ENCODE data around the gene ENTREP1.
A peak's percentile ranks its signal among the peaks of the same experiment; 100 is the strongest.

ENTREP1 gene

DNA sequence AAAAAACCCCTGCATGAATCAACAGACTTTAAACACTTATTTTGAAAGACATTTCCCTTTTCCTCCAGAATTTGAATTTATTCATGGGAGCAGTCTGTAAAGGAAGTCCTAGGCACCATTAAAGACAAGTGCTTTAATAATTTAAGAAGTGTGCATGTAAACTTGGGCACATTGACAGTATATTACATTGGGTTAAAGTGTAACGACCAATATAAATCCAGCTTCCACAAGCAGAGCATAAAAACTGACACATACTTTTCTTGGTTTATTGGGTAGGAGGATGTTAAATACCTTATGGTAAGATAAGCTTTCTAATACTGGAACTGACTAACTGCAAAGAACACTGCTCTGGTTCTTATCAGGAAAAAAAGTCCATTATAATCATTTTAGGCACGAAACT is 1.2 kb upstream of the ENTREP1 start:
- no peak for DNase-seq

DNA sequence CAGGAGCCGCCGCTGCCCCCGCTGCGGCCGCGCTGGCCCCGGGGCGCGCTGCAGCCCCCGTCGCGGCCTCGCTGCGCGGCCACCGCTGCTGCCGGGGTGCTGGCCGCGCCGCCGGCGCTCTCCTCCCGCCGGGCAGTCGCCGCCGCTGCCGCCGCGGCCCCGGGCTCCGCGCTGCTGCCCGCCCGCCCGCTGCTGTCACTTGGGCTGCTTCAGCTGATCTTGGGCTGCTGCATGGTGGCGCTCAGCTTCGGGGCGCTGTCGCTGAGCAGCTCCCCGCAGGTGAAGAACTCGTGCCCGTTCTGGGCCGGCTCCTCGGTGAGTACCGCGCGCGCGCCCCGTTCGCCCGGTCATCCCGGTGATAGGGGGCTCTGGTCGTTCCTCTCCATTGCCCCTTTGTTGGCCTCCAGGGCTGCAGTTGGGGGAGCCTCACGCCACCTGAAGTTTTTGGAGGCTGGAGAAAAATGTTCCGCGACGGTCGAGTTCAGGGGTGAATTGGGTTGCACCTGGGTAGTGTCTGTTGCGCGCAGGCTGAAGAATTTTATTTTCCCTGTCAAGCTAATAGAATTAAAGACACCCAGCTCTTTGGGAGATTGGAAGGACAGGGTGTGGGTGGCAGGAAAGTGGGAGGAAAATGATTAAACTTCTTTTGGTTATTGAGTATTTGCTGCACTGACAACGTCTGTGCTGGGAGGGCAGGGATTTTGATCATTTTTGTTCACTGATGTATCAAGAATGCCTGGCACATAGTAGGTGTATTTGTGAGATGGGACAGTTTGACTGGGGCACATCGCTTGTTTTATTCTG is 596 bp downstream of the ENTREP1 start:
- DNase-seq: no peak

DNA sequence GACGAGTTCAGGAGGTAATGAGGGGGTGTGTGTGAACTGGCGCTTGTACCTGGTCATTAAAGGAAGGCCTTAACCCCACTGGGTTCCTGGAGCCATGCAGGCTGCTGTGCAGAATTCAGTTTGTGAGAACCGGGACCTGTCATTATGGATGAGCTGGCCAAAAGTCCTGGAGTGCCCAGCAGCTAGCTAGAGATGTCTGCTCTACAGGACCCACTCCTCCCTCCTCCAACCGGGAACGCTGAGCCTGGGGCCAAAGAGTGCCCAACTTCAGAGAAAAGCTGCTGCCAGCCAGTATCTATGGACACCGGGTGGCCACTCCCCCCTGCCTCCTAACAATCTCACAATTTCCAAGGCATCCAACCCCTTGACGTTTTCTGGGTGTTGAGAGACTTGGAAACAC is 1.2 kb downstream of the ENTREP1 start:
- DNase-seq: peak; percentile 36

DNA sequence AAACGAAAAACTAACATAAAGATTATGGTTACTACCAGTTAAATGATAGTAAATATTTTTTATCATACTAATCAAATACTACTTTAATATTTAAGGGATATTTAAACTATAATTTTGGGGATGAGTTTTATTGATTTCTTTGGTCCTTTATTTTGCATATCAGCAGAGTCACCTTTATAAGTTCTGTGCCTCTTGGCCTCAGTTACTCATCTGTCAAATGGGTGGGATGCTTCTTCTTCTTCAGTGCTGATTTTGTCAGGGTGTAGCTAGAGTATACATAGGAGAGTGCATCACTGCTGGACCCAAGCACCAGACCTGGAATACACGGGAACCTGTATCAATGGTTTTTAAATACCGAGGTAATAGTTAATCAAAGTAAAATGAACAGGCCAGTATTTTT is 5.6 kb downstream of the ENTREP1 start:
- DNase-seq: no peak

DNA sequence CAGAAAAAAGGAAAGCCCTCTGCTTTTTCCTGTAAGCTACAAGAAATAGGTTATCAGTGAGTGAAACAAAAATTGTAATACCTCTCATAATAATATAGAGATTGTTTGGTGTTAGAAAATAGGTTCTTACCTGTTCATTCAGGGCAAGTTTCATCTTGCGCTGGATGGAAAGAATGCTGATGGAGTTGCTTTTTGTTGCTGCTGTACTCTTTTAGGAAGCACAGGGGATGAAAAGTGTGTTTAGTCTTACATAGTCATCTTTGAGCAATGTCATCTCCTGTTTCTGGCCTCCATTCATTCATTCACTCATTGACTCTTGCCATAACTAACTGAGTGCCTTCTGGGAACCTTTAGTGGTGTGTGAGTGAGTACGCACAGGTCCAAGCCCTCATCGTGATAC is 6.4 kb downstream of the ENTREP1 start:
- no peak for DNase-seq

DNA sequence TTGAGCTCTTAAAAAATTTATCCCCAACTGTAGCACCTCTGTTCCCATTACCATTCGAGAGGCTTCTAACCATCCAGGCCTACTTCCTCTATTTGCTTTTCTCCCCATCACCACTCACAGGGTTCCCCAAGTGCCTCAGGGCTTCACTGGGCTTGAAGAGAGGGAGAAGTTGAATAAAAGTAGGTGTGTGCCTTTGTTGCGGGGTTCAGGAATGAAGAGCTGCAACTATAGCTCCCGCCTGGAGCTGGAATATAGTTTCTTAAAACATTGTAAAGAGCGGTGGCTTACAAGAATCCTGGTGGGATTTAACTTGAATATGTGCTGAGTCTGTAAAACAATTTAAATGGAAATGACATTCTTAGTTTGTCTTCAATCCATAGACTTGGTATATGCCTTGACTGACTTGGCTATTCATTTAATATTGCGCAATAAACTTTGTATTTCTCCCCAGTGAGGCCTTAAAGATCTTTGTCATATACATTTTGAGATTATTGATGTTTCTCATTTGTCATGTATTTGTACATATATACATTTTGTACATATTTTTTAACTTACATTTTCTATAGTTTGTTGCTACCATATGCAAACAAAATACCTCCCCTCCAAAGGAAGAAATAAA is 7.2 kb downstream of the ENTREP1 start:
- DNase-seq: no peak

DNA sequence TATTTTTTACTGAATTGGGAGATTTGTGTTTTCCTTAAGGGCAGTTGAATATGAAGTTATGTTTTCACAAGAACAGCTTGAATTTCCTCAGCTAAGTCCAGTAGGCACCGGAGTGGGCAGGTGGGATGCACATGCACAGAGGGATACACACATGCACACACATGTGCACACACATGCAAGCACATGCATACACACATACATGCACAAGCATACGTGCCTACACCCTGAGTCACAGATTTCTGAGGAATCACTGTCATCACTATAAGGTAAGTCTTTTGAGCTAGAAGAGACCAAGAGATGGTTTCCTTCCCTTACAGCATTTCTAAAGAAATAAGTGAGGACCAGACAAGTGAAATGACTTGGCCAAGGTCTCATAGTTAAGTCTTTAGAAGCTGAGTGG is 8.7 kb downstream of the ENTREP1 start:
- DNase-seq: no peak

DNA sequence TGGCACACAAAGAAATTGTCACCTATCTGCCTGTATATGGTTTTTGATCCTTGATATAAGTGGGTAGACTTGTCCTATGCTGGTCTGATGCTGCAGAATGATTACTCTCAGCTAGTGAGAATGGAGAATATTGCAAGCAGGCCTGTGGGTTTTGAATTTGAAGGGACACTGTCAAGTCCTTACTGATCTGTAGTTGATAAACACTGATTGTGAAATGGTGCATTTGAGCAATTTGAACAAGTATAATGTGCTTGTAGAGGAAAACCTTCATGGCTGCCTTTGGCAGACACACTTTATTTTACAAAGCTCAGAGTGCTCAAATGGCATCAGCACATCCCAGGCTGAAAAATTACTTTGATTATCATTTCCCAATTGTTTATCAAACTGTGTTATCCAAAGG is 9.3 kb downstream of the ENTREP1 start:
- DNase-seq: no peak

DNA sequence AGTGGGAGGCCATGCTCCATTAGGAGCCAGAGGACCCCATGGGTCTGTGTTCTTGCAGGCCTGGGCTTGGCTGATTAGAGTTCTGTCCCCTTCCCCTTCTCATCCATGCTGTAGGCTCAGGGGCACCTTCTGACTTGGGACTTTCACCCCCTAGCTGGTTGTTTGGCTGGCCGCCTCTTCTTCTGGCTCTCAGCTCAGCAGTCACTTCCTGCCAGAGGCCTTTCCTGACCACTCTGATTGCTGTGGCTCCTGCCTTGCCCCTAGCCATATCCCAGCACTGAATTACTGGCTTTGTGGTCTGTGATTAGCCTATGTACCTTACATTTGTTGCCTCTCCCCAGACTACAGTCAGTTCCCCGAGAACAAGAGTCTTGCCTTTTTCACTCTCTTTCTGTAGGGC is 14.6 kb downstream of the ENTREP1 start:
- DNase-seq: no peak

DNA sequence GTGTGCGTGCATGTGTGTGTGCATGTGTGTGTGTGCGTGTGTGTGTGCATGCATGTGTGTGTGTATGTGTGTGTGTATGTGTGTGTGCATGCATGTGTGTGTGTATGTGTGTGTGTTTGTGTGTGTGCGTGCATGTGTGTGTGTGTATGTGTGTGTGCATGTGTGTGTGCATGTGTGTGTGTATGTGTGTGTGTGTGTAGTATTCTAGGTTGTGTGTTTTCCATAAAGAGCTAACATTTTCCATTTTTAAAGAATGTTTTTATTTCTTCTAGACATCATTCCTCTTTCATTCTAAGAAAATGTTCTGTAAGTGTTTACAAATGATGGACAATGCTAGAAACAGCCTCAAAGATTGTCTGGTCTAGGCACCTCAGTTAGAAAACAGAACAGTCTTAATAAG is 15.6 kb downstream of the ENTREP1 start:
- no peak for DNase-seq

DNA sequence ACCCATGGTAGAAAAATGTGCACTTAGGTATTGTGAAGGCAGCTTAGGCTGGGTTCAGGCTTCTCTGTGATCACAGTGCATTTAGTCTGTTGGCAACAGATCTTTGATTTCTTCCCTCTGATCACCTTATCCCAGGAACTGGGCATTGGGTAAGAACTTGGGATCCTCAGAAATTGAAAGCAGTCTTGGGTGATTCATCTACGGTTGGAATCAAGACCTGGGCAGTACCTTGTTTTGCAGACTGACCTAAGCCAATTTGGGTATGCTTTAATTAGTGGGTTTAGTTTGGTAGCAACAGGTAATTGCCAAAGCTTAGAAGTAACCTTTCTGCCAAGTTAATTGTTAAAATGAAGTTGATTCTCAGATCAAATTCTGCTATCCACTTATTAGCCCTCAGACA is 17.8 kb downstream of the ENTREP1 start:
- no peak for DNase-seq

DNA sequence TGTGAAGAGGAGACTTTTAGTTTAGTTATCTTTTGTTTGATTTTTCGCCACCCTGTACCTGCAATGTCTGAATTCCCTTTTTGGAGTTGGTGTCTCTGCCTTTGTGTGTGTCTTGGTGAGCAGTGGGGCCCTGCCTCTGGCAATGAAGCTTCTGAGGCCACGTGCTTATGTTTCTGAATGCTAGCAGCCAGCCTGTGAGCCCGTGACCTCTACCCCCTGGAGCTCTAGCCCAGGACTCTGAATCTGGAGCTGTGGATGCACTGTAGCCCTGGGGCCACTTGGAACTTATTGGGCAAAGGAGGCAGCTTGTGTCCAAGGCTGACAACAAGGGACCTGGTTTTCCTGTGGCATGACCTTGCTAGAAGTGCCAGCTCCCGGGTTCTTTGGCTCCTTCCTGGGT is 19.4 kb downstream of the ENTREP1 start:
- no peak for DNase-seq

DNA sequence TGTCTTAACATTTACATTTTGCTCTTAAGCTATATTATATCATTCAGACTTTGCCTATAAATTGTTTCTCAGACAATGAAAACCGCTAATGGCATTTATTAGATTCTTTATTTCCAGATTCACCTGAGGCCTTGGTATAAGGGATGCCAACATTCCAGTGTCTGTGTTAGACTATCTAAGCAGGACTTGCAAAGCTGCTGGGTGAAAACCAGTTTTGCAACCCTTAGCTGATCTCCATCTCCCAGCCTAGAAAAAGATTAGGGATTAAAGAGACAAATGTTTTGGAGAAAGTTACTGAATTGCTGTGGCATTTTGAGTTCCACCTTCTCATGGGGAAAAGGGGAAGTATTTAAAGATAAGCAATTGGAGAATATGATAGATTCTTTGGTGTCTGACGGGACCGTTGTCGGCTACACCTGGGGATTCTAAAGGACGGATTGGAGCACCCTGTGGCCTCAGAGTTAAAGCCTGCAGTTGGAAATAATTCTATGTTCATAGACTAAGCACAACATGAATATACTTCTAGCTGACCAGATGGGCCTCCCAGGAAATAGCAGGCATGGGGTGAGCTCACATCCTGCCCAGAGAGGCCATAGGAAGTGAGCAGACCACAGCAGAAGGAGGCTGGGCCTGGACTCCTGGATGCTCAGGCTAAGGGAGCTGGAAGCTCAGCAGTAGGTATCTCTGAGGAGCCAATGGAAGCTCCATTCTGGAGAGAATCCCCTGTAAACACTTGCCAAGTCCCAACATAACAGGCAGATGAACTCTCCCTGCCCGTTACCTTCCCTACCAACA is 21.8 kb downstream of the ENTREP1 start:
- no peak for DNase-seq

DNA sequence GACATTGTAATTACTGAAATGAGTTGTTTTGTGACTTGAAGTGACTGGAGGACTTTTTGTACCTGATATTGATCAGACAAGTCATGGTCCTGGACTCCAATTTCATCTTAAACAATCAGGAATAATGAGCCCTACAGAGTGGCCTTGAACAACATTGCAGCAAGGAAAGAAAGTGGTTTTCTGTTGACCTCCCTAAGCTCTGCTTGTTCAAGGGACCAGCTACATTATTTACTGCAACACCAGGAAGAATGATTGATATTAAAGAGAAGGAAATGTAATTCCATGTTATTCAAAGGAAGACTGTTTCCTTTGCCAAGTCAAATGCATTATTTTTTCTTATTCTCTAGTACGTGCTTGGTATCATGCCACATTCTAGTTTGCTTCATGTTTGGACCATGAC is 22.6 kb downstream of the ENTREP1 start:
- DNase-seq: no peak

DNA sequence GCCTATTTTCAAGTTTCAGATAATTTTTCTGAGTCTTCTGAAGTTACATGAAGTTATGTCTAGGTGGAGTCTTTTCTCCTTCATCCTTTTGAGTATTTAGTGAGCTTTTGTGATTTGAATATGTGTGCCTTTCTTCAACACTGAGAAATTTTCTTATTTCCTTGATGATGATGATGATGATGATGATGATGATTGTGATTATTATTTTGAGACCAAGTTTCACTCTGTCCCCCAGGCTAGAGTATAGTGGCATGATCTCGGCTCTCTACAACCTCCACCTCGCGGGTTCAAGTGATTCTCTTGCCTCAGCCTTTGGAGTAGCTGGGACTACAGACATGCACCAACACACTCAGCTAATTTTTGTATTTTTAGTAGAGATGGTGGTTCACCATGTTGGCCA is 26.2 kb downstream of the ENTREP1 start:
- no peak for DNase-seq

DNA sequence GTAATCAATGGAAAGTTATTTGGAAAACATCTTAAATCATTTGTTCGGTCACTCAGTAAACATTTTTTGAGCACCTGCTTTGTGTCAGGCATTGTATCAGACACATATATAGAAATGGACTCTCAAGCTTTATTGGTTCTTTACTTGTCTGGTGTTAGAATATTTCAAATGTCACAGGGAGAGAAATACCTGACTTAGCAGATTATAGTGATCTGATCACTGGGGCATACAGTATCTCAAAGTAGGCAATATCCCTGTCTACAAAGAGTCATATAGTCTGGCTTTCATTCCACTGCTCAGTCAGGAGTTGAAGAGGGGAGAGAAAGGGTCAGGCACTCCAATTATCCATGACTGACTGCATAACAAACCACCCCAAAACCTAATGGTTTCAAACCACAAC is 30.2 kb downstream of the ENTREP1 start:
- no peak for DNase-seq

DNA sequence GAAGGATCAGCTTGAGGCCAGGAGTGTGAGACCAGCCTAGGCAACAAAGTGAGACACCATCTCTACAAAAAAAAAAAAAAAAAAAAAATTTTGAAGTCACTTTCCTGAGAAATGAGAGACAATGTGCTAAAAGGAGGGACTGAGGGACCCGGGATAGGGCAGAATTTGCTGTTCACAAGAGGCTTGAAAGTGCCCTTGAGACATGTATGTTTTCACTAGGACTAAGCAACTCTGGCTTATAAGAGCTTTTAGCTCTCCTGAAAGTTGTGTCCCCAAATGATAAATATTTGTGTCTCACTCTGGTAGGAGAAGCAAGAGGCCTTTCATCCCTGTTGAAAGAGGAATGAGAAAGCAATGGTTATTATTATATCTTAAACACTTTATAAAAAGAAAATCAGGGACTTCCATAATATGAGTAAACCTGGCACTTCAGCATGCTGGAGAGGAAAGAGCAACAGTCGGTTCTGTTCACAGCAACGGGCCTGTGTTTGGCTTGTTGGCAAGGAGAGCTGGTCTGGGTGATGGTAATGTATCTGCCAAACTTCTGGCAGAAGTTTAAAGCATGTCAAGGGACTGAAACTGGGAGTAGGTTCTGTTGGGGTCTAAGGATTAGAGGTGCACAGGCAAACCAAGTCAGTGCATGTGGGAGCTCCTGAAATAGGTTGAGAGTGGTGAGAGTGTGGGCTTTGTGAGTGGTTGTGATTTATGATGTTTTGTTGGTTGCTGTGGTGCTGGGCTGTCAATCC is 32.2 kb downstream of the ENTREP1 start:
- DNase-seq: no peak

DNA sequence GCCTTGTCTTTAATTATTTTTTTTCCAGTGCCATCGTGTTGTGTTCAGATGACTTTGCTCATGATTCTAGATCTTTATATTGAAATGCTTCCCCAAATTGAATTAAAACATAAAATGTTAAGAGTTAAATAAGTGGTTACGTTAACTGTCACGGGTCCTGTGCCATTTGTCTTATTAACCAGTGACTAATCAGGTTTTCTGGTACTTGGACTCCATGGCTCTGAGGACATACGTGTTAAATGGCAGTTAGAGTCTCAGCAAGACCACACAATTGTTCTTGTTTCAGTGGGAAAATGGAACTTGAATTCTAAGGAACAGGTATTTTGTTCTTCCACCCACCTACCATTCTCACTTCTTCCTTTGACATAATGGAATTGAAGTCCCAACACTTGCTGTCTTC is 32.8 kb downstream of the ENTREP1 start:
- DNase-seq: no peak

DNA sequence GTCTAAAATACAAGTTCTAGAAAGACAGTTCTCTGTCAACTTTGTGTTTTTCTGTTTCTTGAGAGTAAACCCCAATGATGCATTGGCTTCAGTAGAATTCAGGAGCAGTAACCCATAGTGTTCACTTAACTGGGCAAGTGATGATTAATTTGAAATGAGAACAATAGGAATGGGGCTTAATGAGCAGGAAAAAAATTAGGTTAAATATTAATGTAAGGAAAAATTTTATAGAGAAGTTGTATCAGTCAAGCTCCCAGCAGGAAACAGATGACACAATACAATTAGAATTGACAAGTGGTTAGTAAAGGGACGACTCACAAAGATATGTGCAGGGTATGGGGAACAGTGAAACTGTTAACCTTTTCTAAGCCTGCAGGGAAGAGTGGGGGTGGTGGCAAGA is 38.2 kb downstream of the ENTREP1 start:
- DNase-seq: no peak

DNA sequence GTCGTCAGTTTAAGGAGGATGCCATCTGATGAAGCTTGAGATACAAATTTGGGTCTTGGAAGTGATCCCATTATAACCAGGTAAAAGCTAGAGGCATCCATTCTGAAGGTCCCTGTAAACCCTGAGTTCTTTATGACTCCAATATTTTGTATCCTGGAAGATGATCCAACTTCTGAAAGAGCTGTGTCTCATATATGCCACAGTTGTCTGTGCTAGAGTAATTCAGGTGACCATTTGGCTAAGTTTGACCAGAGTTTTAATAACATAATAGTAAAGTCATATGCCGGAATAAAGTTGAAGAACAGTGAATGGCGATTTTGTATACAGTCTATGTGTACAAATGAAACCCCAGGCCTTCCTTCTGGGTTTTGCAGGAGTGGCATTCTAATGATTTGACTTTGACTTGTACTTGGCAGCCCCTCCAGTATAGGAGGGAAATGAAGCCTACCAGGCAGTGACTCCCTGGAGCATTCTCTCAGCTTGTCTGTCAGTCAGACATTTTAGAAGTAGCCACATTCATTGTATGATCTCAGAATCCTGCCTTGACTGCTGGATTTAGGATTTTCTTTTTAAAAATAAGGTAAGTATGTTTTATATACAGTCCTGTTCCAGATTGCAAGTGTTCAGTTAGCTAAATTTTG is 39.6 kb downstream of the ENTREP1 start:
- no peak for DNase-seq

DNA sequence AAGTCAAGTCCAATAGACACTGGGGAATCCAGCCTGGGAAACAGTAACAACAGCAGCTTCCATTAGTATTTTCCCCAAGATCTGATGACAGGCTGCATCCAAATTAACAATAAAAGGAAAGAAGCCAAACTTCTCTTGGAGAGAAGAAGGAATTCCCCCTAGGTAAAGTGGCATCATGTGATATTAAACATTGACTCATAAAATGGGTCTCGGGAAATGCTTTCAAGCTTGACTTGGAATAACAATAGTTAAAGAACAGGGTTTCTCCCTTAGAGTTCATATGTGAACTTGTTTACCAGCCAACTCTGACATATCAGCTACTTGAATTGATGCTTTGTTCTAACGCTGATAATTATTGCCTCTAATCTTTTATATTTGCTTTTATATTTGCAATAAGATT is 45.4 kb downstream of the ENTREP1 start:
- DNase-seq: no peak

DNA sequence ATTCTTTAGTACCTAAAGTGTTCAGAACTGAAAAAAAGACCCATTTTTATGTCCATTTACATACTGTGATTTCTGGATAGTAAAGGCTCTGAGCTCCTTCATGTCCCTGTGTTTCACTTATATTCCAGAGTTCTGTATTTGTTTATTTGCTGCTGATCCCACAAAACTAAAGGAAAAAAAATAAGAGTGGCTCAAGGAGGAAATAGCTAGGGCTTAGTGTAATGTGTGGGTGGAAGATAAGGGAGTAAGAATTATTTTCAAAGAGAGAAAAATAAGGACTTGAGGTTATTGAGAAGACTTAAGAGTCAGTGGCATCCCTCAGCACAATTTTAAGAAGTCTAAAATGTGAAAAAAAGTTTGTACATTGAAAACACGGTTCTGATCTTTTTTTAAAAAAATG is 46.0 kb downstream of the ENTREP1 start:
- no peak for DNase-seq

DNA sequence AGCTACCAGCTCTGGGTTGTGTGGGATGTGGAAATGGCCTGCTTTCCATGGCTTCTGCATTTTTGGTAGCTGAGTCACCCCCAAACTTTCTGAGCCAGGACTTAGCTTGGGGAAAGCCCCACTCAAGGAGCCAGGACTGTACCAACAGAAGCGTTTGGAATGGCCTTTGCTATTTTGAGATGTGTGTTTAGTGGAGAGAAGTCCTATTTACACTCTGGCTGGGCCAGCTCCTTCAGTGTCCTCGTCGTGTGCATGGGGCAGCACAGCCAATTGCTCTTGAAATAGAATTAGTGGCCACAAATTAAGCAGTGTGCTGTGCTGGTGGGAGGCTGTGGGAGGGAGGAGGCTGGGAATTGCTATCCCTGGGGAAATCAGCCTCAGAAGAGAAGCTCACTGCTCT is 51.6 kb downstream of the ENTREP1 start:
- DNase-seq: peak; percentile 62

All from left hindlimb (tissue), 1 donor.